Fibroblast of lung (primary cell): ENCODE measurements around the gene LRRC61. TPM values are rescaled to one million over a fixed set of nuclear protein-coding genes. Genes with fewer than 3 reads are reported as not detected.

Experiments
- DNase-seq, 2 donors: peaks; one replicate each; pipeline versions ENCODE4 v3.0.0 to v3.0.0-alpha.2; 2010; ENCODE audit warnings: low read depth in 2 of 2
- H2AFZ ChIP-seq: 2 replicates; pipeline ENCODE4 v1.5.1; 2012; ENCODE audit warnings: low read length, control low read depth, inconsistent platforms
- H3K27ac ChIP-seq: 2 replicates; pipeline ENCODE4 v1.5.1; 2011; ENCODE audit warnings: low read length, control low read depth; ENCODE audit not compliant: insufficient read depth
- H3K27me3 ChIP-seq: 2 replicates; pipeline ENCODE4 v1.5.1; 2011; ENCODE audit warnings: mild to moderate bottlenecking, low read length; ENCODE audit not compliant: control insufficient read depth, insufficient read depth
- H3K36me3 ChIP-seq: 2 replicates; pipeline ENCODE4 v1.5.1; 2011; ENCODE audit warnings: low read length; ENCODE audit not compliant: control insufficient read depth, insufficient read depth
- H3K4me1 ChIP-seq: 2 replicates; pipeline ENCODE4 v1.5.1; 2011; ENCODE audit warnings: low read length; ENCODE audit not compliant: control insufficient read depth, insufficient read depth; ENCODE audit errors: extremely low read depth
- H3K4me2 ChIP-seq: 2 replicates; pipeline ENCODE4 v1.5.1; 2011; ENCODE audit warnings: low read length, control low read depth; ENCODE audit not compliant: insufficient read depth; ENCODE audit errors: extremely low read depth
- H3K4me3 ChIP-seq, 4 experiments: fragments of 200-600 bp in 1 of 4; sonication (generic) in 1 of 4; replicated peaks in 1 of 4; 2 replicates each; pipeline ENCODE4 v1.5.1; 2011 to 2016; ENCODE audit warnings: low read length in 4 of 4, low read depth in 3 of 4, mild to moderate bottlenecking in 3 of 4, control low read depth in 2 of 4, inconsistent platforms in 1 of 4, mixed read lengths in 1 of 4; ENCODE audit not compliant: insufficient read depth in 1 of 4; ENCODE audit errors: control extremely low read depth in 1 of 4
- H3K79me2 ChIP-seq: 2 replicates; pipeline ENCODE4 v1.5.1; 2012; ENCODE audit warnings: mild to moderate bottlenecking, low read length, inconsistent platforms; ENCODE audit not compliant: control insufficient read depth, insufficient read depth
- H3K9ac ChIP-seq: 2 replicates; pipeline ENCODE4 v1.5.1; 2011; ENCODE audit warnings: mild to moderate bottlenecking, low read length, control low read depth; ENCODE audit not compliant: insufficient read depth
- H3K9me3 ChIP-seq: 2 replicates; pipeline ENCODE4 v1.5.1; 2012; ENCODE audit warnings: low read depth, low read length; ENCODE audit not compliant: control insufficient read depth, insufficient read depth
- H4K20me1 ChIP-seq: 2 replicates; pipeline ENCODE4 v1.5.1; 2011; ENCODE audit warnings: low read length; ENCODE audit not compliant: control insufficient read depth, insufficient read depth; ENCODE audit errors: extremely low read depth
- EZH2 ChIP-seq: IDR thresholded peaks from 2 replicates; pipeline ENCODE4 v1.5.1; 2012; ENCODE audit warnings: low read length, control low read depth, mild to moderate bottlenecking; ENCODE audit errors: missing control alignments
- polyA plus RNA-seq, 2 donors: library from polyadenylated mRNA; depleted of rRNA in 1 of 2; stranded (reverse) in 1 of 2; unstranded in 1 of 2; fragments of >200 nt; gene quantifications; 2 replicates each; pipeline ENCODE4 v1.2.1, GENCODE V29; 2011 to 2012; ENCODE audit warnings: missing spikeins in 1 of 2
- total RNA-seq: library from RNA; depleted of rRNA; stranded (reverse); fragments of >200 nt; gene quantifications from 2 replicates; pipeline ENCODE4 v1.2.1, GENCODE V29; 2014
- TF ChIP-seq, protein P1 (sequence below), 2 donors: IDR thresholded peaks in 1 of 2; conservative IDR thresholded peaks in 1 of 2; 1 replicate in 1 of 2; 2 replicates in 1 of 2; pipeline ENCODE4 v1.5.1; 2011 to 2012; ENCODE audit warnings: low read length in 2 of 2, control low read depth in 1 of 2, inconsistent platforms in 1 of 2, low read depth in 1 of 2, mild to moderate bottlenecking in 1 of 2

Gene LRRC61
- total and polyA plus RNA-seq, 2 donors (not counting 1 experiment from before 2014, with no cell fraction given): 0.03 to 0.33 TPM

DNA sequence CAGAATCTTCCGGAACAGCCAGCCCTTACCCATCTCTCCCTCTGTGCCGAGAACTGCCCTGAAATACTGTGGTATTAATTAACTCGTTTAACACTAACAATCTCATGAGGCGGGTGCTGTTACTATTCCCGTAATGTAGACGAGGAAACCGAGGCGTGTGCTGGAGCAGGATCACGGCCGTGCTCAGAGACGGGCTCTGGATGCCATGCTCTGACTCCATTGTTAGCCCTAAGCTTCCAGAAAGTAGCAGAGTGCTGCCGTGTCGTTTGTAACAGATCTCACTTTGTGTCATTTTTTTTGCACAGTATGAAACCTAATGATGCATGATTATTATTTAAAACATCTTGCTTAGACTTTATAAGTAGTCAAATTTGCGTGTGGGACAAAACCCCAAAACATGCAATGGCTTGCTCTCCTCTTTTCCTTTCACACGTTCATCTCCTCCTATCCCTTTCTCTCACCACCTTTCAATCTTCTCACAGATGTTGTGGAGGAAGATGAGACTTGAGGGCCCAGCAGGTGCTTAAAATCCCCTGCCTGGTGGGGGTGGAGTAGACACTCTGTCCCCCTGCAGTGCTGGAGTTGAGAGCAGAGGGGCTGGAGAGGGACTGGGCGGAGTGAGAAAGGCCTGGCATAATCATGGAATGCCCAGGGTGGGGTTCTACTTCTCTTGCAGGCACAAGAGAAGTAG lies 672 bp downstream of the LRRC61 start:
- no peaks in the 10 kb centered on the region for H3K27me3 ChIP-seq
- H2AFZ ChIP-seq: no peak overlapping the region
- no peaks in the 10 kb centered on the region for H3K9me3 ChIP-seq
- DNase-seq: peak in 1 of 2 donors; percentile 12
- no peaks in the 10 kb centered on the region for H3K4me1 ChIP-seq
- no peak overlapping the region for H3K9ac ChIP-seq
- no peak overlapping the region for H3K27ac ChIP-seq
- H3K4me2 ChIP-seq: no peak overlapping the region
- no peaks in the 10 kb centered on the region for H4K20me1 ChIP-seq
- TF ChIP-seq EZH2: no peak
- TF ChIP-seq, protein P1, sequence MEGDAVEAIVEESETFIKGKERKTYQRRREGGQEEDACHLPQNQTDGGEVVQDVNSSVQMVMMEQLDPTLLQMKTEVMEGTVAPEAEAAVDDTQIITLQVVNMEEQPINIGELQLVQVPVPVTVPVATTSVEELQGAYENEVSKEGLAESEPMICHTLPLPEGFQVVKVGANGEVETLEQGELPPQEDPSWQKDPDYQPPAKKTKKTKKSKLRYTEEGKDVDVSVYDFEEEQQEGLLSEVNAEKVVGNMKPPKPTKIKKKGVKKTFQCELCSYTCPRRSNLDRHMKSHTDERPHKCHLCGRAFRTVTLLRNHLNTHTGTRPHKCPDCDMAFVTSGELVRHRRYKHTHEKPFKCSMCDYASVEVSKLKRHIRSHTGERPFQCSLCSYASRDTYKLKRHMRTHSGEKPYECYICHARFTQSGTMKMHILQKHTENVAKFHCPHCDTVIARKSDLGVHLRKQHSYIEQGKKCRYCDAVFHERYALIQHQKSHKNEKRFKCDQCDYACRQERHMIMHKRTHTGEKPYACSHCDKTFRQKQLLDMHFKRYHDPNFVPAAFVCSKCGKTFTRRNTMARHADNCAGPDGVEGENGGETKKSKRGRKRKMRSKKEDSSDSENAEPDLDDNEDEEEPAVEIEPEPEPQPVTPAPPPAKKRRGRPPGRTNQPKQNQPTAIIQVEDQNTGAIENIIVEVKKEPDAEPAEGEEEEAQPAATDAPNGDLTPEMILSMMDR (conservative IDR thresholded peaks at IDR 0.05 in 1 of 2, IDR thresholded peaks at IDR 0.05 in 1 of 2; ENCODE audit: low read depth in 1 of 2, low read length in 2 of 2): no peak
- no peaks in the 10 kb centered on the region for H3K79me2 ChIP-seq
- H3K36me3 ChIP-seq: no peaks in the 10 kb centered on the region
- peak overlapping the region in 1 of 4 experiments; percentile 52 for H3K4me3 ChIP-seq

DNA sequence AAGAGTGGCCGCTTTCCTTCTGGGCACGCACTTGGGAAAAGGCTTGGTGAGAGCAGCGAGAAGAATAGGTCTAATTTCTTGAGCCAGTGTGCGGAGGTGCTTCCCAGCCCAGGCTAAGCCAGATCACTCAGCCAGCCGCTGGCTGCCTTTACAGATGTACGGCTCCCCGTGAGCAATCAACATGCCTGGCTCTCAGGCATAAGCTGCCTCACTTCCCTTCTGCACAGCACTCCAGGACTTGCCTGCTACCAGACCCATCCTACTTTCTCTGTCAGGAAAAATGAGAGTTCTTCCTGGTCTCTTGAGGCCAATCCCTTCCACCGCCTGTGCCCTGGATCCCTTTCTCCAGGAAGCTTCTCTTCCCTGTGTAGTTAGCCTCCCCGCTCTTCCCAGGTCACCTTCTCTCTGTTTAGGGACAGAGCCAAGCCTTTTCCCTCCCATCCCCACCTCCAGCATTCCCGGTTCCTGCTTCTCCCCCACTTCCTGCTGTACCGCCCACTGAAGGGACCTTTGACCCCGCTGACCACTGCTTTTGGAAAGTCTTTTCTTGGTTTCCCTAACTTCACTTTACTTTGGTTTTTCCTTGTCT lies 1.3 kb downstream of the LRRC61 start:
- TF ChIP-seq, protein P1 (conservative IDR thresholded peaks at IDR 0.05 in 1 of 2, IDR thresholded peaks at IDR 0.05 in 1 of 2; ENCODE audit: low read depth in 1 of 2, low read length in 2 of 2): no peak
- TF ChIP-seq EZH2: no peak
- no peaks in the 10 kb centered on the region for H3K79me2 ChIP-seq
- H3K9ac ChIP-seq: no peak overlapping the region
- H3K27me3 ChIP-seq: no peaks in the 10 kb centered on the region
- no peaks in the 10 kb centered on the region for H3K36me3 ChIP-seq
- no peaks in the 10 kb centered on the region for H4K20me1 ChIP-seq
- H2AFZ ChIP-seq: no peak overlapping the region
- H3K4me1 ChIP-seq: no peaks in the 10 kb centered on the region
- H3K4me2 ChIP-seq: no peak overlapping the region
- DNase-seq: peak in 1 of 2 donors; percentile 65
- peak overlapping the region in 1 of 4 experiments; percentile 52 for H3K4me3 ChIP-seq
- H3K9me3 ChIP-seq: no peaks in the 10 kb centered on the region
- H3K27ac ChIP-seq: no peak overlapping the region

DNA sequence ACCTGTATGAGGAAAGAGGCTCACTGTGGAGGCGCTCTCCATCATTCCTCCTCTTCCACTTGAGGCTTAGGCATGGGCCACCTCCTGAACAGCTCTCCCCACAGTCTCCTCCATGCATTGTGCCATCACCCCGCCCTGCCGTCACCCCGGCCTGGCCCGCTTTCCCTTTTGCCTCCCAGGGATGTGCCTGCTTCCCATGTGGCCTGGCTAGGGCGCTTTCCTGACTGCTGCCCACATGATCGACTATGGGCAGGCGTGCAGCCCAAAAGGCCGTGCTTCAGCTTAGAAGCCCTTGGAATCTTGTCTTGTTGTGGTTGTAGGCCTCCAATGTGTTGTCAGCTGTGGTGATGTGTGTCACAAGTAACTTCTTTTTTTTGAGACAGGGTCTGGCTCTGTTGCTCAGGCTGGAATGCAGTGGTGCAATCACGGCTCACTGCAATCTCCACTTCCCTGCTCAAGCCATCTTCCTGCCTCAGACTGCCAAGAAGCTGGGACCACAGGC lies 2.0 kb downstream of the LRRC61 start:
- H3K9ac ChIP-seq: no peak overlapping the region
- no peaks in the 10 kb centered on the region for H4K20me1 ChIP-seq
- DNase-seq: peak; percentile 68 to 77
- no peak overlapping the region for H3K4me2 ChIP-seq
- no peaks in the 10 kb centered on the region for H3K79me2 ChIP-seq
- no peak overlapping the region for H3K27ac ChIP-seq
- H3K4me1 ChIP-seq: no peaks in the 10 kb centered on the region
- no peaks in the 10 kb centered on the region for H3K27me3 ChIP-seq
- TF ChIP-seq EZH2: no peak
- TF ChIP-seq, protein P1 (conservative IDR thresholded peaks at IDR 0.05 in 1 of 2, IDR thresholded peaks at IDR 0.05 in 1 of 2; ENCODE audit: low read depth in 1 of 2, low read length in 2 of 2): no peak
- no peak overlapping the region for H2AFZ ChIP-seq
- no peaks in the 10 kb centered on the region for H3K36me3 ChIP-seq
- no peaks in the 10 kb centered on the region for H3K9me3 ChIP-seq
- H3K4me3 ChIP-seq: no peak overlapping the region
